ENCODE data around the gene NDUFB10. TPM values are rescaled to one million over a fixed set of nuclear protein-coding genes. Genes with fewer than 3 reads are reported as not detected.

Gene NDUFB10
- total and polyA plus RNA-seq, 2 experiments from 2014 or later, result 244 to 495 TPM

DNA sequence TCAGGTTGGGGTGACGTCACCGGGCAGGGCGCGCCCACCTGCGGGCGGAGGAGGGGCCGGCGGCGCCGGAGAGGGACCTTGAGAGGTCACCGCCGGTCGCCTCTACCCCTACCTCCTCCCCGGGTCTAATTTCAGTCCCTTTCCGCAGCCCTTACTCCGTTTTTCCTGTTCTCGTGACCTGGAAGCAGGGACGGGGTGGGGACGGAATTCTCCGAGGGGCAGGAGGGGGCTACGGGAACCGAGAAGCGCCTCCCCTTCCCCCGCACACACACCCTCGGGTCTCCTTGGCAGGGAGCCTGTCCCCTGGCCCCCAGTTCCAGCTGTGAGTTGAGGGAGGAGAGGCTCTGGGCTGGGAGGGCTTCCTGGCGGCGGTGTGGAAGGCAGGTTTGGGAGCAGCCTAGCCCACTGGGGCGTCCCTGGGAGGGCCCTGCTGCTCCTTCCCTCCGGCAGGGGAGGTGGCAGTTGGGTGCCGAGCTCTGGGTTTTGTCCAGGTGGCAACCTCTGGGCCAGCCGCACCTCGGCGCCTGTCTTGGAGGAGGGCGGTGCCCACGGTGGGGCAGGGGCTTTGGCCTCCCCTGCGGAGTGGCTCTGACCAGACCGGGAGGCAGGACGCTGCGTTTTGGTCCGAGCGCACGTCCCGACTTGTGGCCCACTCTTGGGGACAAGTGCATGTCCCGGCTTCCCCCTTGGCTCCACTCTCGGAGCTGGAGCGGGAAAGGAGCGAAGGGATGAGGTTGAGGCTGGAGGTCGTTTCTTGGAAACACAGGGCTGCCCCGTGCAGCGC is 31.2 kb downstream of the NDUFB10 start:
- no peaks in the 10 kb centered on the region for H3K36me3 ChIP-seq (ENCODE audit: insufficient read depth)
- peaks cover 16% of the 10 kb centered on the region for H3K36me3 Mint-ChIP-seq (ENCODE audit: low read depth)
- no peak overlapping the region for H3K27ac Mint-ChIP-seq
- H3F3A ChIP-seq (replicated peaks; ENCODE audit: low read depth), result peaks cover 20% of the 10 kb centered on the region
- DNase-seq (ENCODE audit: low spot score), result peak; percentile 89
- H3K27ac ChIP-seq (ENCODE audit: low read depth), result no peak overlapping the region
- H3K4me1 ChIP-seq (ENCODE audit: insufficient read depth), result peaks cover 7% of the 10 kb centered on the region; the same call in 1 of the 2 replicates
- H4K20me1 ChIP-seq (replicated peaks; ENCODE audit: insufficient read depth), result no peaks in the 10 kb centered on the region; the same call in 1 of the 2 replicates
- TF ChIP-seq CREB1 (CRISPR knock-in tag; IDR thresholded peaks at IDR 0.05; ENCODE audit: low read depth), result peak; percentile 94
- TF ChIP-seq EZH2 (IDR thresholded peaks at IDR 0.05; ENCODE audit: low read depth, unreplicated experiment), result peak; percentile 40
- no peak for TF ChIP-seq ZNF331 (CRISPR knock-in tag; IDR thresholded peaks at IDR 0.05; ENCODE audit: low read depth)
- TF ChIP-seq POLR2AphosphoS5 (IDR thresholded peaks at IDR 0.05; ENCODE audit: low read depth), result 0 out of 2 replicates have a peak, but pooled peaks have one; percentile 38
- no peak for TF ChIP-seq STAT1 (IDR thresholded peaks at IDR 0.05; ENCODE audit: unreplicated experiment)
- no peak for TF ChIP-seq NANOG (IDR thresholded peaks at IDR 0.05; ENCODE audit: borderline replicate concordance)
- H3K9me2 ChIP-seq (ENCODE audit: insufficient read depth), result no peaks in the 10 kb centered on the region
- H3K27me3 Mint-ChIP-seq (ENCODE audit: insufficient read depth, low read depth, poor library complexity), result peaks cover 42% of the 10 kb centered on the region
- H3K4me1 Mint-ChIP-seq, result peaks cover 15% of the 10 kb centered on the region
- H3K27me3 ChIP-seq (ENCODE audit: insufficient read depth), result peaks cover 33% of the 10 kb centered on the region
- H2AFZ ChIP-seq, result peak overlapping the region; percentile 89
- H3K4me3 ChIP-seq, result peak overlapping the region; percentile 86
- ATAC-seq, result peak; percentile 15
- H3K79me2 ChIP-seq (replicated peaks; ENCODE audit: insufficient read depth), result peaks cover 4% of the 10 kb centered on the region
- peak overlapping the region; percentile 97 for H3K4me2 ChIP-seq
- no peaks in the 10 kb centered on the region for H3K9me3 Mint-ChIP-seq
- peak overlapping the region; percentile 74 for H3K4me3 Mint-ChIP-seq

DNA sequence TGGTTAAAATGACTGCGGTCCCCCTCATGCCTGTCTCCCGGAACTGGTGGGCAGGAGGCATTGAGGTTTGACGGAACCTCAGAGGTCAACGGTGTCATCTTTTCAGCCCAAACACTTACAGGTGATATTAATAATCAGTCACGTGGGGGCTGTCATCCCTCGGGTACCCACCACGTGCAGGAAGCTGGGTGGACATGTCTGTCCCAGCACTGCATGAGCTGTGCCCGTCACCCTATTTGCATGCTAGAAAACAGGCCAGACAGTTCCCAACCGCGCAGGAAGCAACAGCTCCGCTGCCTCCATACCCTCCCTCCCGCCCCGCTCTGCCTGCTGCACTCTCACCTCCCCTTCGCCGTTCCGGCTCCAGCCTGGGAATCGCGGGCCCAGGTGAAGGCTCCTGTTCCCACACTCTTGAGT is 31.8 kb downstream of the NDUFB10 start:
- Histone ChIP-seq H3K4me2 (peak overlapping the region; percentile 97), H3K9me2 (ENCODE audit: insufficient read depth) (no peaks in the 10 kb centered on the region), H3K27me3 (ENCODE audit: insufficient read depth) (peaks cover 33% of the 10 kb centered on the region), H3F3A (replicated peaks; ENCODE audit: low read depth) (peaks cover 23% of the 10 kb centered on the region), H3K36me3 (ENCODE audit: insufficient read depth) (no peaks in the 10 kb centered on the region), H2AFZ (no peak overlapping the region), H3K79me2 (replicated peaks; ENCODE audit: insufficient read depth) (peaks cover 4% of the 10 kb centered on the region; the same call in 1 of the 2 replicates), H3K27ac (ENCODE audit: low read depth) (no peak overlapping the region), H3K4me3 (peak overlapping the region; percentile 86), H3K4me1 (ENCODE audit: insufficient read depth) (peaks cover 7% of the 10 kb centered on the region; the same call in 1 of the 2 replicates), H4K20me1 (replicated peaks; ENCODE audit: insufficient read depth) (no peaks in the 10 kb centered on the region; the same call in 1 of the 2 replicates)
- Mint-ChIP-seq H3K9me3 (no peaks in the 10 kb centered on the region), H3K27ac (no peak overlapping the region), H3K36me3 (ENCODE audit: low read depth) (peaks cover 11% of the 10 kb centered on the region), H3K4me1 (peaks cover 15% of the 10 kb centered on the region), H3K27me3 (ENCODE audit: insufficient read depth, low read depth, poor library complexity) (peaks cover 42% of the 10 kb centered on the region), H3K4me3 (peak overlapping the region; percentile 74)
- DNase-seq (ENCODE audit: low spot score) (peak; percentile 57), ATAC-seq (peak; percentile 12)
- TF ChIP-seq ETS1 (IDR thresholded peaks at IDR 0.05) (no peak), EZH2 (IDR thresholded peaks at IDR 0.05; ENCODE audit: low read depth, unreplicated experiment) (no peak), ZNF114 (CRISPR knock-in tag; IDR thresholded peaks at IDR 0.05) (no peak)
- TF ChIP-seq, protein P1, sequence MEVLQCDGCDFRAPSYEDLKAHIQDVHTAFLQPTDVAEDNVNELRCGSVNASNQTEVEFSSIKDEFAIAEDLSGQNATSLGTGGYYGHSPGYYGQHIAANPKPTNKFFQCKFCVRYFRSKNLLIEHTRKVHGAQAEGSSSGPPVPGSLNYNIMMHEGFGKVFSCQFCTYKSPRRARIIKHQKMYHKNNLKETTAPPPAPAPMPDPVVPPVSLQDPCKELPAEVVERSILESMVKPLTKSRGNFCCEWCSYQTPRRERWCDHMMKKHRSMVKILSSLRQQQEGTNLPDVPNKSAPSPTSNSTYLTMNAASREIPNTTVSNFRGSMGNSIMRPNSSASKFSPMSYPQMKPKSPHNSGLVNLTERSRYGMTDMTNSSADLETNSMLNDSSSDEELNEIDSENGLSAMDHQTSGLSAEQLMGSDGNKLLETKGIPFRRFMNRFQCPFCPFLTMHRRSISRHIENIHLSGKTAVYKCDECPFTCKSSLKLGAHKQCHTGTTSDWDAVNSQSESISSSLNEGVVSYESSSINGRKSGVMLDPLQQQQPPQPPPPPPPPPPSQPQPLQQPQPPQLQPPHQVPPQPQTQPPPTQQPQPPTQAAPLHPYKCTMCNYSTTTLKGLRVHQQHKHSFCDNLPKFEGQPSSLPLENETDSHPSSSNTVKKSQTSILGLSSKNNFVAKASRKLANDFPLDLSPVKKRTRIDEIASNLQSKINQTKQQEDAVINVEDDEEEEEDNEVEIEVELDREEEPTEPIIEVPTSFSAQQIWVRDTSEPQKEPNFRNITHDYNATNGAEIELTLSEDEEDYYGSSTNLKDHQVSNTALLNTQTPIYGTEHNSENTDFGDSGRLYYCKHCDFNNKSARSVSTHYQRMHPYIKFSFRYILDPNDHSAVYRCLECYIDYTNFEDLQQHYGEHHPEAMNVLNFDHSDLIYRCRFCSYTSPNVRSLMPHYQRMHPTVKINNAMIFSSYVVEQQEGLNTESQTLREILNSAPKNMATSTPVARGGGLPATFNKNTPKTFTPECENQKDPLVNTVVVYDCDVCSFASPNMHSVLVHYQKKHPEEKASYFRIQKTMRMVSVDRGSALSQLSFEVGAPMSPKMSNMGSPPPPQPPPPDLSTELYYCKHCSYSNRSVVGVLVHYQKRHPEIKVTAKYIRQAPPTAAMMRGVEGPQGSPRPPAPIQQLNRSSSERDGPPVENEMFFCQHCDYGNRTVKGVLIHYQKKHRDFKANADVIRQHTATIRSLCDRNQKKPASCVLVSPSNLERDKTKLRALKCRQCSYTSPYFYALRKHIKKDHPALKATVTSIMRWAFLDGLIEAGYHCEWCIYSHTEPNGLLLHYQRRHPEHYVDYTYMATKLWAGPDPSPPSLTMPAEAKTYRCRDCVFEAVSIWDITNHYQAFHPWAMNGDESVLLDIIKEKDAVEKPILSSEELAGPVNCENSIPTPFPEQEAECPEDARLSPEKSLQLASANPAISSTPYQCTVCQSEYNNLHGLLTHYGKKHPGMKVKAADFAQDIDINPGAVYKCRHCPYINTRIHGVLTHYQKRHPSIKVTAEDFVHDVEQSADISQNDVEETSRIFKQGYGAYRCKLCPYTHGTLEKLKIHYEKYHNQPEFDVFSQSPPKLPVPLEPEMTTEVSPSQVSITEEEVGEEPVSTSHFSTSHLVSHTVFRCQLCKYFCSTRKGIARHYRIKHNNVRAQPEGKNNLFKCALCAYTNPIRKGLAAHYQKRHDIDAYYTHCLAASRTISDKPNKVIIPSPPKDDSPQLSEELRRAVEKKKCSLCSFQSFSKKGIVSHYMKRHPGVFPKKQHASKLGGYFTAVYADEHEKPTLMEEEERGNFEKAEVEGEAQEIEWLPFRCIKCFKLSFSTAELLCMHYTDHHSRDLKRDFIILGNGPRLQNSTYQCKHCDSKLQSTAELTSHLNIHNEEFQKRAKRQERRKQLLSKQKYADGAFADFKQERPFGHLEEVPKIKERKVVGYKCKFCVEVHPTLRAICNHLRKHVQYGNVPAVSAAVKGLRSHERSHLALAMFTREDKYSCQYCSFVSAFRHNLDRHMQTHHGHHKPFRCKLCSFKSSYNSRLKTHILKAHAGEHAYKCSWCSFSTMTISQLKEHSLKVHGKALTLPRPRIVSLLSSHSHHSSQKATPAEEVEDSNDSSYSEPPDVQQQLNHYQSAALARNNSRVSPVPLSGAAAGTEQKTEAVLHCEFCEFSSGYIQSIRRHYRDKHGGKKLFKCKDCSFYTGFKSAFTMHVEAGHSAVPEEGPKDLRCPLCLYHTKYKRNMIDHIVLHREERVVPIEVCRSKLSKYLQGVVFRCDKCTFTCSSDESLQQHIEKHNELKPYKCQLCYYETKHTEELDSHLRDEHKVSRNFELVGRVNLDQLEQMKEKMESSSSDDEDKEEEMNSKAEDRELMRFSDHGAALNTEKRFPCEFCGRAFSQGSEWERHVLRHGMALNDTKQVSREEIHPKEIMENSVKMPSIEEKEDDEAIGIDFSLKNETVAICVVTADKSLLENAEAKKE (CRISPR knock-in tag; IDR thresholded peaks at IDR 0.05), result no peak
